H1 (cell line): ENCODE data around the gene UBE4B. TPM values are rescaled to one million over a fixed set of nuclear protein-coding genes. Genes with fewer than 3 reads are reported as not detected.

ENCODE experiments used
- CTCF ChIA-PET: fragments of 300-600 bp; sonication (Branson Sonifier 250); formaldehyde crosslinking; loops from one replicate; lab custom pipeline; 2021; ENCODE audit not compliant: partially characterized antibody; lab: Charles Lee
- POLR2A ChIA-PET: fragments of 300-600 bp; sonication (Branson Sonifier 250); formaldehyde crosslinking; loops from one replicate; lab custom pipeline; 2021; ENCODE audit warnings: inconsistent platforms; ENCODE audit not compliant: partially characterized antibody; lab: Charles Lee
- DNase-seq, 2 experiments: peaks; one replicate each; pipeline versions ENCODE4 v3.0.0 to v3.0.0-alpha.2; 2010 to 2022; ENCODE audit warnings: low spot score in 2 of 2, low read depth in 1 of 2, mixed read lengths in 1 of 2
- FAIRE-seq: peaks from 2 replicates; lab custom pipeline; 2011; peaks lifted over from hg19 to GRCh38; lab: Jason Lieb, UNC
- H2AFZ ChIP-seq: 2 replicates; pipeline ENCODE4 v1.8.1; 2012; ENCODE audit warnings: low read length, inconsistent platforms
- H2AK5ac ChIP-seq: 2 replicates; pipeline ENCODE4 v1.6.1; 2013; ENCODE audit warnings: low read depth, low read length
- H2BK120ac ChIP-seq: replicated peaks from 2 replicates; pipeline ENCODE3; 2013; ENCODE audit warnings: low read depth, low read length, inconsistent platforms
- H2BK12ac ChIP-seq: 2 replicates; pipeline ENCODE4 v1.6.1; 2013; ENCODE audit warnings: low read depth, low read length
- H2BK15ac ChIP-seq: 2 replicates; pipeline ENCODE4 v1.6.1; 2013; ENCODE audit warnings: low read length
- H2BK20ac ChIP-seq: 2 replicates; pipeline ENCODE4 v1.6.1; 2013; ENCODE audit warnings: low read length
- H2BK5ac ChIP-seq: 2 replicates; pipeline ENCODE4 v1.6.1; 2013; ENCODE audit warnings: low read depth, low read length
- H3K14ac ChIP-seq: 2 replicates; pipeline ENCODE4 v1.6.1; 2013; ENCODE audit warnings: inconsistent platforms; ENCODE audit not compliant: insufficient read length
- H3K18ac ChIP-seq: 2 replicates; pipeline ENCODE4 v1.6.1; 2013; ENCODE audit warnings: low read length; ENCODE audit errors: extremely low read depth
- H3K23ac ChIP-seq: 2 replicates; pipeline ENCODE4 v1.6.1; 2013; ENCODE audit warnings: inconsistent platforms; ENCODE audit not compliant: insufficient read length
- H3K23me2 ChIP-seq: 2 replicates; pipeline ENCODE4 v1.6.1; 2013; ENCODE audit warnings: low read depth, low read length
- H3K27ac ChIP-seq: 2 replicates; pipeline ENCODE4 v1.6.1; 2011; ENCODE audit warnings: low read depth, low read length, inconsistent platforms
- H3K27me3 ChIP-seq, 4 experiments: replicated peaks in 1 of 4; 1 replicate in 1 of 4; 2 replicates in 3 of 4; pipeline versions ENCODE4 v1.6.1 to v1.8.1; 2011 to 2013; ENCODE audit warnings: low read length in 3 of 4, mild to moderate bottlenecking in 3 of 4, inconsistent platforms in 2 of 4, mixed read lengths in 2 of 4, moderate library complexity in 1 of 4; ENCODE audit not compliant: control insufficient read depth in 3 of 4, insufficient read depth in 3 of 4; ENCODE audit errors: extremely low read depth in 1 of 4
- H3K36me3 ChIP-seq, 4 experiments: 2 replicates each; pipeline versions ENCODE4 v1.6.1 to v1.8.1; 2011 to 2013; ENCODE audit warnings: mild to moderate bottlenecking in 4 of 4, low read length in 3 of 4, moderate library complexity in 2 of 4, control low read depth in 1 of 4, inconsistent platforms in 1 of 4; ENCODE audit not compliant: insufficient read depth in 4 of 4, control insufficient read depth in 2 of 4
- H3K4ac ChIP-seq: replicated peaks from 2 replicates; pipeline ENCODE3; 2013; ENCODE audit warnings: low read length, low read depth, mixed read lengths, inconsistent platforms; ENCODE audit not compliant: insufficient read length
- H3K4me1 ChIP-seq, 4 experiments: replicated peaks in 1 of 4; 1 replicate in 1 of 4; 2 replicates in 3 of 4; pipeline versions ENCODE4 v1.6.1 to v1.8.1; 2011 to 2013; ENCODE audit warnings: low read length in 3 of 4, inconsistent platforms in 2 of 4, mixed read lengths in 1 of 4; ENCODE audit not compliant: insufficient read depth in 4 of 4, control insufficient read depth in 3 of 4
- H3K4me2 ChIP-seq, 2 experiments: 2 replicates each; pipeline versions ENCODE4 v1.6.1 to v1.8.1; 2011 to 2013; ENCODE audit warnings: low read depth in 2 of 2, low read length in 2 of 2, control low read depth in 1 of 2, inconsistent platforms in 1 of 2, mild to moderate bottlenecking in 1 of 2; ENCODE audit not compliant: insufficient read depth in 1 of 2
- H3K4me3 ChIP-seq, 4 experiments: fragments of 200-600, 300-600 bp in 1 of 4; sonication (generic), shearing (Covaris generic), sonication (Bioruptor Twin) in 1 of 4; 2 replicates each; pipeline versions ENCODE4 v1.5.1 to v1.8.1; 2011 to 2016; ENCODE audit warnings: low read length in 4 of 4, low read depth in 3 of 4, control low read depth in 2 of 4, inconsistent platforms in 2 of 4, mild to moderate bottlenecking in 2 of 4, mixed read lengths in 1 of 4, moderate library complexity in 1 of 4; ENCODE audit not compliant: insufficient read depth in 2 of 4; ENCODE audit errors: extremely low read depth in 1 of 4
- H3K56ac ChIP-seq: replicated peaks from 2 replicates; pipeline ENCODE3; 2013; ENCODE audit warnings: low read depth, mild to moderate bottlenecking, mixed read lengths, low read length, inconsistent platforms; ENCODE audit not compliant: insufficient read length
- H3K79me1 ChIP-seq: 2 replicates; pipeline ENCODE4 v1.6.1; 2013; ENCODE audit warnings: low read depth, low read length, control low read depth
- H3K79me2 ChIP-seq, 2 experiments: 2 replicates each; pipeline versions ENCODE4 v1.6.1 to v1.8.1; 2012 to 2013; ENCODE audit warnings: low read length in 2 of 2, mild to moderate bottlenecking in 2 of 2, inconsistent platforms in 1 of 2; ENCODE audit not compliant: insufficient read depth in 2 of 2, control insufficient read depth in 1 of 2
- H3K9ac ChIP-seq, 4 experiments: replicated peaks in 1 of 4; 1 replicate in 1 of 4; 2 replicates in 3 of 4; pipeline versions ENCODE4 v1.6.1 to v1.8.1; 2011 to 2013; ENCODE audit warnings: low read depth in 3 of 4, low read length in 3 of 4, control low read depth in 2 of 4, mild to moderate bottlenecking in 2 of 4, moderate library complexity in 2 of 4, inconsistent platforms in 1 of 4; ENCODE audit errors: extremely low read depth in 1 of 4
- H3K9me3 ChIP-seq, 2 experiments: 2 replicates each; pipeline versions ENCODE4 v1.6.1 to v1.8.1; 2012 to 2013; ENCODE audit warnings: mild to moderate bottlenecking in 2 of 2, moderate library complexity in 2 of 2, control low read depth in 1 of 2, inconsistent platforms in 1 of 2, low read depth in 1 of 2, low read length in 1 of 2, mixed read lengths in 1 of 2; ENCODE audit not compliant: insufficient read depth in 2 of 2
- H4K20me1 ChIP-seq, 2 experiments: replicated peaks in 1 of 2; 2 replicates each; pipeline versions ENCODE3 to v1.8.1; 2011 to 2013; ENCODE audit warnings: inconsistent platforms in 2 of 2, low read length in 2 of 2, mild to moderate bottlenecking in 1 of 2; ENCODE audit not compliant: insufficient read depth in 2 of 2, control insufficient read depth in 1 of 2
- H4K5ac ChIP-seq: 2 replicates; pipeline ENCODE4 v1.6.1; 2013; ENCODE audit warnings: low read length, low read depth, mixed read lengths, inconsistent platforms; ENCODE audit not compliant: insufficient read length
- H4K8ac ChIP-seq: 2 replicates; pipeline ENCODE4 v1.8.0; 2013; ENCODE audit warnings: mild to moderate bottlenecking, moderate library complexity, low read length, inconsistent platforms; ENCODE audit not compliant: insufficient read depth; ENCODE audit errors: extremely low read depth
- H4K91ac ChIP-seq: replicated peaks from 2 replicates; pipeline ENCODE3; 2013; ENCODE audit warnings: low read length, mixed read lengths, inconsistent platforms; ENCODE audit not compliant: insufficient read length
- POU5F1 ChIP-seq: IDR thresholded peaks from 2 replicates; pipeline ENCODE4 v1.6.1; 2011; ENCODE audit warnings: low read depth, mild to moderate bottlenecking, low read length, moderate library complexity
- WGBS, 2 experiments: shearing (Covaris generic) in 1 of 2; methylation state at CpG; one replicate each; pipeline versions ENCODE4 v1.1.6 to v1.1.7; 2013 to 2015; ENCODE audit warnings: low lambda C conversion rate in 2 of 2, mixed read lengths in 2 of 2, inconsistent platforms in 1 of 2, low coverage in 1 of 2, missing lambda C conversion rate in 1 of 2; ENCODE audit not compliant: insufficient replicate concordance in 2 of 2, insufficient coverage in 1 of 2, insufficient read length in 1 of 2; ENCODE audit errors: extremely low coverage in 1 of 2, missing lambda C conversion rate in 1 of 2; 5-methylcytosine and 5-hydroxymethylcytosine counted together
- polyA plus RNA-seq, 7 experiments: library from polyadenylated mRNA; depleted of rRNA in 3 of 7; stranded (reverse) in 5 of 7; unstranded in 2 of 7; fragments of >200 nt in 5 of 7; fragments of 200-250 nt in 2 of 7; gene quantifications; 1 replicate in 5 of 7; 2 replicates in 1 of 7; 4 replicates in 1 of 7; pipeline versions ENCODE4 v1.2.1 to v1.2.3, GENCODE V29; 2011 to 2013; ENCODE audit warnings: missing spikeins in 2 of 7, mixed read lengths in 2 of 7
- total RNA-seq: library from RNA; stranded (reverse); fragmentation: NEBNext Ultra II Directional; extraction: Animal tissue kit (Norgen Biotek cat#: 25700); gene quantifications from 2 replicates; pipeline ENCODE4 v1.2.1, GENCODE V29; 2021

The UBE4B gene
- total and polyA plus RNA-seq, 2 of the 8 experiments (the other 6 are each of a cell fraction or from before 2014, with no cell fraction given) = 24.5 to 90.1 TPM

DNA sequence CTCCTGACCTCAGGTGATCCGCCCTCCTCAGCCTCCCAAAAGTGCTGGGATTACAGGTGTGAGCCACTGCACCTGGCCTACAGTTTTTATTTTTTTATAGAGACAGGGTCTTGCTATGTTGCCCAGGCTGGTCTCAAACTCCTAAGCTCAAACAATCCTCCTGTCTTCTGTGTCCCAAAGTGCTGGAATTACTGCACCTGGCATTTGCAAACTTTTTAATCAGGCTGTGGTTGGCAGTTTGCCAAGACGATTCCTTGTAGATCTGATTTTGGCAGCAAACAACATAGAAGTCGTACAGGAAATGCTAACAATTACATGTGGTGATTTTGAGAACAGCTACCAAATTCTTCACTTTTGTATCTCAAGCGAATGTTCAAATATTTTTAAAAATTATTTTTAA lies 25.6 kb upstream of the UBE4B start:
- H3K4me1 ChIP-seq = no peaks in the 10 kb centered on the region
- no peak overlapping the region for H3K27ac ChIP-seq
- 86% methylated on average over 4 of the region's 4 CpGs; no CpG with 5 or more reads in 1 of the 2 experiments for WGBS, 2 experiments
- no peaks in the 10 kb centered on the region for H3K27me3 ChIP-seq
- no peak overlapping the region for H3K4me2 ChIP-seq
- no peak overlapping the region for H2BK120ac ChIP-seq
- H3K23ac ChIP-seq = no peak overlapping the region
- no peak overlapping the region for H2AFZ ChIP-seq
- H4K5ac ChIP-seq = no peak overlapping the region
- no peaks in the 10 kb centered on the region for H3K9me3 ChIP-seq
- no peak overlapping the region for H3K4ac ChIP-seq
- DNase-seq (no peak), FAIRE-seq (no peak)
- no peaks in the 10 kb centered on the region for H3K36me3 ChIP-seq
- H4K8ac ChIP-seq = no peak overlapping the region
- H3K56ac ChIP-seq = no peak overlapping the region
- no peak overlapping the region for H3K9ac ChIP-seq
- no peak overlapping the region for H3K18ac ChIP-seq
- ChIA-PET POLR2A (no interaction called here), CTCF (interaction anchor here (1.6 kb wide), 1 partner anchor 8 kb away, joined by 5 read pairs; no protein-coding TSS in a partner anchor)
- no peak overlapping the region for H2AK5ac ChIP-seq
- no peak overlapping the region for H2BK20ac ChIP-seq
- no peaks in the 10 kb centered on the region for H3K23me2 ChIP-seq
- no peak overlapping the region for H3K14ac ChIP-seq
- no peak overlapping the region for H4K91ac ChIP-seq
- H2BK5ac ChIP-seq = no peak overlapping the region
- no peaks in the 10 kb centered on the region for H3K79me2 ChIP-seq
- no peak for TF ChIP-seq POU5F1
- no peaks in the 10 kb centered on the region for H3K79me1 ChIP-seq
- H3K4me3 ChIP-seq = no peak overlapping the region
- H2BK12ac ChIP-seq = no peak overlapping the region
- no peak overlapping the region for H2BK15ac ChIP-seq
- no peaks in the 10 kb centered on the region for H4K20me1 ChIP-seq
